HG03196 (cell line): ENCODE measurements around the gene MEIS2.

Source experiments
- ATAC-seq: cut with Tn5 transposase; IDR thresholded peaks from one replicate; pipeline ENCODE4 v1.9.1; 2021; ENCODE audit not compliant: unreplicated experiment

The MEIS2 gene

GRCh38 chr15:37112971-37113670, 12.8 kb upstream of the MEIS2 start:
- ATAC-seq = no peak

- no peak for ATAC-seq
These were observed 11.8 kb upstream of the MEIS2 start for GRCh38 chr15:37112171-37112570.

- no peak for ATAC-seq
These were observed 11.0 kb upstream of the MEIS2 start for GRCh38 chr15:37111427-37111717.

GRCh38 chr15:37109872-37110572, 9.7 kb upstream of the MEIS2 start:
- no peak for ATAC-seq

- no peak for ATAC-seq
These were observed 9.0 kb upstream of the MEIS2 start for GRCh38 chr15:37109168-37109871.

- no peak for ATAC-seq
These were observed 8.2 kb upstream of the MEIS2 start for GRCh38 chr15:37108381-37109167.

- ATAC-seq = no peak
These were observed 7.5 kb upstream of the MEIS2 start for GRCh38 chr15:37107744-37108380.

GRCh38 chr15:37107071-37107743, 6.9 kb upstream of the MEIS2 start:
- no peak for ATAC-seq

- no peak for ATAC-seq
These were observed 6.2 kb upstream of the MEIS2 start for GRCh38 chr15:37106490-37107001.

GRCh38 chr15:37105889-37106288, 5.5 kb upstream of the MEIS2 start:
- no peak for ATAC-seq

GRCh38 chr15:37105029-37105428, 4.7 kb upstream of the MEIS2 start:
- ATAC-seq = no peak

GRCh38 chr15:37104424-37104981, 4.2 kb upstream of the MEIS2 start:
- ATAC-seq = no peak

GRCh38 chr15:37103475-37104423, 3.4 kb upstream of the MEIS2 start:
- no peak for ATAC-seq

GRCh38 chr15:37103163-37103435, 2.8 kb upstream of the MEIS2 start:
- no peak for ATAC-seq

GRCh38 chr15:37102305-37103162, 2.2 kb upstream of the MEIS2 start:
- ATAC-seq = no peak

- ATAC-seq = no peak
These were observed 1.6 kb upstream of the MEIS2 start for GRCh38 chr15:37101980-37102304.

GRCh38 chr15:37100966-37101215, 542 bp upstream of the MEIS2 start:
- no peak for ATAC-seq

GRCh38 chr15:37099319-37100108, 835 bp downstream of the MEIS2 start:
- ATAC-seq = no peak
